ENCODE measurements around the gene BLID. TPM values are rescaled to one million over a fixed set of nuclear protein-coding genes. Genes with fewer than 3 reads are reported as not detected.

Gene BLID
- total RNA-seq, 1 experiment from 2014 or later, result 5.7 TPM

DNA sequence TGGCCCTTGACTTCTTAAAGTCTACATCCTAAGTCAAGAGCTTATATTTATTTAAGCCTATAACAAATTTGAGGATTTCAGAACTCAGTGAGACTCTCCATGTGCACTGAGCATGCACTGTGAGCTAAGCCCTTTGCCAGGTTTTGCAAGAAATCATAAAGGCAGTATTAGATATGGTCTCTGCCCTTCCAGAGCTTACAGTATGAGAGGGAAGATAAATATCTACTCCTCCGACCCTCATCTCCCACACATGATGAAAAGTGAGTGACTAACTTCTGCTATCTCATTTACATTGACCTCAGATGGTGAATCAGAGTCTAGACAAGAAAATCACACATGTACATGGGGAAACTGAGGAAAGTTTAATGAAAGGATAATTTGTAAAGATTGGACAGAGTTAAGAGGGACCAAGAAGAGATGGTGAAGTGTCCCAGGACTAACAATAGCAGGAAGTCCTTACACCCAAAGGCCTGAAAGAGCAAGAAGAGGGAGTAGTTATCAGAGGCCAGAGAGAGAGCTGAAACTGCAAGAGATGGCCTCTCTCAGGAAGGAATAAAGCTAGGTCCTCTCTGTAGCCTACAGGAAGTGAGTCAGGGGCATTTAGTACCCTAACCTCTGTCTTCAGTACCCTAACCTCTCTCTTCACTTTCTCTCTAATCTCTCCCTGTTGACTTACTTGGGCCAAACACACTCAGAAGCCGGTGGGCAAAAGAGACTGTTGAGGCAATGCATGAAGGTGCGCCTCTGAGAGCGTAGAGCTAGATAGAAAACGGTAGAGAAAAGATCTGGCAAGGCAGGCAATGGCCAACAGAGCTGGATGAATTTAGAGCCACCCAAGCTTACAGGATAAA, 23.0 kb upstream of the BLID start:
- no TSS peak for BruUV-seq (replicated peaks)
- H3F3A ChIP-seq (ENCODE audit: low read length, unreplicated experiment), result peaks cover 35% of the 10 kb centered on the region
- peaks cover 92% of the 10 kb centered on the region for H3K79me2 ChIP-seq (ENCODE audit: low read length)
- H3K9me2 ChIP-seq (replicated peaks; ENCODE audit: low read length), result no peaks in the 10 kb centered on the region
- peak overlapping the region; percentile 11; the same call in 1 of the 2 replicates for H3K9ac ChIP-seq (ENCODE audit: low read length)
- peak; percentile 6 for ATAC-seq
- intact Hi-C loops (cut with micrococcal nuclease), result loop anchor here (5.0 kb wide), 1 partner anchor 37 kb away; no protein-coding TSS in a partner anchor
- H3K4me2 ChIP-seq (ENCODE audit: low read length), result peak overlapping the region; percentile 48
- H2AFZ ChIP-seq (ENCODE audit: low read length), result no peak overlapping the region
- TF ChIP-seq EZH2phosphoT487 (IDR thresholded peaks at IDR 0.05; ENCODE audit: borderline replicate concordance, low read length), result no peak
- TF ChIP-seq, protein P1, sequence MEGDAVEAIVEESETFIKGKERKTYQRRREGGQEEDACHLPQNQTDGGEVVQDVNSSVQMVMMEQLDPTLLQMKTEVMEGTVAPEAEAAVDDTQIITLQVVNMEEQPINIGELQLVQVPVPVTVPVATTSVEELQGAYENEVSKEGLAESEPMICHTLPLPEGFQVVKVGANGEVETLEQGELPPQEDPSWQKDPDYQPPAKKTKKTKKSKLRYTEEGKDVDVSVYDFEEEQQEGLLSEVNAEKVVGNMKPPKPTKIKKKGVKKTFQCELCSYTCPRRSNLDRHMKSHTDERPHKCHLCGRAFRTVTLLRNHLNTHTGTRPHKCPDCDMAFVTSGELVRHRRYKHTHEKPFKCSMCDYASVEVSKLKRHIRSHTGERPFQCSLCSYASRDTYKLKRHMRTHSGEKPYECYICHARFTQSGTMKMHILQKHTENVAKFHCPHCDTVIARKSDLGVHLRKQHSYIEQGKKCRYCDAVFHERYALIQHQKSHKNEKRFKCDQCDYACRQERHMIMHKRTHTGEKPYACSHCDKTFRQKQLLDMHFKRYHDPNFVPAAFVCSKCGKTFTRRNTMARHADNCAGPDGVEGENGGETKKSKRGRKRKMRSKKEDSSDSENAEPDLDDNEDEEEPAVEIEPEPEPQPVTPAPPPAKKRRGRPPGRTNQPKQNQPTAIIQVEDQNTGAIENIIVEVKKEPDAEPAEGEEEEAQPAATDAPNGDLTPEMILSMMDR (conservative IDR thresholded peaks at IDR 0.05; ENCODE audit: low read depth, low read length), result no peak
- no peak for TF ChIP-seq EZH2 (IDR thresholded peaks at IDR 0.05; ENCODE audit: low read length, unreplicated experiment)
- peaks cover 84% of the 10 kb centered on the region for H3K4me1 ChIP-seq (ENCODE audit: insufficient read depth, low read length)
- ChIA-PET POLR2A (ENCODE audit: unreplicated experiment) (interaction anchor here (0.7 to 0.9 kb wide), 3 partner anchors 16 to 174 kb away, joined by 3 to 9 read pairs (median 5); no protein-coding TSS in a partner anchor), CTCF (interaction anchor here (0.7 kb wide), 1 partner anchor 18 kb away, joined by 3 read pairs; no protein-coding TSS in a partner anchor)
- peak overlapping the region; percentile 78 for H3K27ac ChIP-seq (ENCODE audit: low read length)
- DNase-seq, result peak; percentile 44
- peak overlapping the region; percentile 1; the same call in 1 of the 2 replicates for H3K4me3 ChIP-seq (ENCODE audit: low read length)
- no peaks in the 10 kb centered on the region for H3K9me3 ChIP-seq (ENCODE audit: low read length)
- peaks cover 43% of the 10 kb centered on the region for H3K36me3 ChIP-seq (ENCODE audit: low read depth, low read length)
- peaks cover 34% of the 10 kb centered on the region for H4K20me1 ChIP-seq (ENCODE audit: low read length)
- H3K27me3 ChIP-seq (ENCODE audit: low read length), result no peaks in the 10 kb centered on the region

DNA sequence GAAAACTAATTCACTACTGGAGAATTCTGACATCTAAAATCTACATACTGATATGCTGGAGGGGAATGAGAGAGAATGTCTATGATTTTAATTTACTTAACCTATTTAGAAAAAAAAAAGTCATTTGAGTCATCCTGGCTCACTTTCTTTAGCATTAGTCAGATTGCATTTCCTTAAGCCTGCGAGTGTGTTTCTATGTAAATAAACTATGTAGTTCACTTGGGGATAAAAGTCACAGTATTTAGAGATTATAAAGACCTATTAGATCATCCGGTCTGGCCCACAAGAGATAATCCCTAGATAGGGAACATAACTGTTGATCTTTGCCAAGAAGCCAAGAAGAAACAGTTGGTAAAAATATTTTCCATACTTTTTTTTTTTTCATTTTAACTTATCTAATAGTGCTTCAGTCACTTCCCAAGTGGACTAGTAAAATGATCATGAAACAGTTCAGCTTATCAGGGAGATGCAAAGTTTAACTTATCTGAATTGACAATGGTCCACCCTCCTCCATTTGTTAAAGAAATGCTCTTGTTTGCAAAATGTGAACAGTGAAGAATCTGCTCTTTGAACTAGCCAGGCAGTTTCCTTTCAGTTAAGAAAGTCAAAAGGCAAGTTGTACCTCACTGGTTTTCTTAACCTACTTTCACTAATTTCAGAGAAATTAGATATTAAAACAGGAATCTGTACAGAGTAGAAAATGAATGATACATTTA, 21.2 kb upstream of the BLID start:
- peaks cover 35% of the 10 kb centered on the region for H3F3A ChIP-seq (ENCODE audit: low read length, unreplicated experiment)
- H3K4me2 ChIP-seq (ENCODE audit: low read length), result peak overlapping the region; percentile 58
- H3K9me2 ChIP-seq (replicated peaks; ENCODE audit: low read length), result no peaks in the 10 kb centered on the region
- peaks cover 45% of the 10 kb centered on the region for H4K20me1 ChIP-seq (ENCODE audit: low read length)
- TSS peak; percentile 52 for BruUV-seq (replicated peaks)
- no peaks in the 10 kb centered on the region for H3K27me3 ChIP-seq (ENCODE audit: low read length)
- POLR2A ChIA-PET (ENCODE audit: unreplicated experiment), result no interaction called here
- peaks cover 92% of the 10 kb centered on the region for H3K79me2 ChIP-seq (ENCODE audit: low read length)
- no peak overlapping the region for H3K4me3 ChIP-seq (ENCODE audit: low read length)
- no peaks in the 10 kb centered on the region for H3K9me3 ChIP-seq (ENCODE audit: low read length)
- H3K36me3 ChIP-seq (ENCODE audit: low read depth, low read length), result peaks cover 49% of the 10 kb centered on the region
- peak overlapping the region; percentile 33; the same call in 1 of the 2 replicates for H3K9ac ChIP-seq (ENCODE audit: low read length)
- H3K27ac ChIP-seq (ENCODE audit: low read length), result peak overlapping the region; percentile 78
- no peak for TF ChIP-seq EZH2 (IDR thresholded peaks at IDR 0.05; ENCODE audit: low read length, unreplicated experiment)
- no peak for TF ChIP-seq EZH2phosphoT487 (IDR thresholded peaks at IDR 0.05; ENCODE audit: borderline replicate concordance, low read length)
- TF ChIP-seq, protein P1 (conservative IDR thresholded peaks at IDR 0.05; ENCODE audit: low read depth, low read length), result no peak
- H3K4me1 ChIP-seq (ENCODE audit: insufficient read depth, low read length), result peaks cover 81% of the 10 kb centered on the region
- DNase-seq, result peak; percentile 96
- CTCF ChIA-PET, result interaction anchor here (0.7 to 1.0 kb wide), 2 partner anchors 29 to 482 kb away, joined by 3 to 5 read pairs; no protein-coding TSS in a partner anchor
- H2AFZ ChIP-seq (ENCODE audit: low read length), result no peak overlapping the region
- peak; percentile 47 for ATAC-seq
- intact Hi-C loops (cut with micrococcal nuclease), result loop anchor here (1.0 to 5.0 kb wide), 2 partner anchors 35 to 542 kb away; no protein-coding TSS in a partner anchor

Data from PC-3 (cell line).